ENCODE data around the gene CNOT6.
"Not testable (repeated sequence)": the region's sequence is repeated elsewhere in the genome, so short reads cannot be mapped to it uniquely, and the experiment has no call there.

CNOT6 gene

GRCh38 chr5:180521101-180521500 lies 26.9 kb downstream of the CNOT6 start:
- H3K4me3 ChIP-seq (ENCODE audit: low read depth, low read length): no peak overlapping the region
- DNase-seq (ENCODE audit: low read depth): no peak
- no peak for TF ChIP-seq CTCF (IDR thresholded peaks at IDR 0.05; ENCODE audit: low read depth, low read length, missing control alignments)

GRCh38 chr5:180521591-180521990 lies 27.4 kb downstream of the CNOT6 start:
- no peak overlapping the region for H3K4me3 ChIP-seq (ENCODE audit: low read depth, low read length)
- DNase-seq (ENCODE audit: low read depth): no peak
- TF ChIP-seq CTCF (IDR thresholded peaks at IDR 0.05; ENCODE audit: low read depth, low read length, missing control alignments): no peak

- DNase-seq (ENCODE audit: low read depth): no peak
- TF ChIP-seq CTCF (IDR thresholded peaks at IDR 0.05; ENCODE audit: low read depth, low read length, missing control alignments): no peak
These were observed 28.2 kb downstream of the CNOT6 start for GRCh38 chr5:180522330-180522729.

GRCh38 chr5:180523629-180524466 lies 29.7 kb downstream of the CNOT6 start:
- no peak overlapping the region for H3K4me3 ChIP-seq (ENCODE audit: low read depth, low read length)
- no peak for TF ChIP-seq CTCF (IDR thresholded peaks at IDR 0.05; ENCODE audit: low read depth, low read length, missing control alignments)
- no peak for DNase-seq (ENCODE audit: low read depth)

More at GRCh38 chr5:180522330-180522729, 28.2 kb downstream of the CNOT6 start:
- no peak overlapping the region for H3K4me3 ChIP-seq (ENCODE audit: low read depth, low read length)

GRCh38 chr5:180525399-180525798 lies 31.2 kb downstream of the CNOT6 start:
- no peak for TF ChIP-seq CTCF (IDR thresholded peaks at IDR 0.05; ENCODE audit: low read depth, low read length, missing control alignments)
- no peak for DNase-seq (ENCODE audit: low read depth)
- H3K4me3 ChIP-seq (ENCODE audit: low read depth, low read length): no peak overlapping the region

GRCh38 chr5:180526269-180526668 lies 32.1 kb downstream of the CNOT6 start:
- no peak overlapping the region for H3K4me3 ChIP-seq (ENCODE audit: low read depth, low read length)
- no peak for TF ChIP-seq CTCF (IDR thresholded peaks at IDR 0.05; ENCODE audit: low read depth, low read length, missing control alignments)
- no peak for DNase-seq (ENCODE audit: low read depth)

- no peak overlapping the region for H3K4me3 ChIP-seq (ENCODE audit: low read depth, low read length)
- no peak for DNase-seq (ENCODE audit: low read depth)
- TF ChIP-seq CTCF (IDR thresholded peaks at IDR 0.05; ENCODE audit: low read depth, low read length, missing control alignments): no peak
These were observed 33.5 kb downstream of the CNOT6 start for GRCh38 chr5:180527659-180528058.

- H3K4me3 ChIP-seq (ENCODE audit: low read depth, low read length); DNase-seq (ENCODE audit: low read depth): not testable (repeated sequence)
These were observed 36.9 kb downstream of the CNOT6 start for GRCh38 chr5:180531036-180531585.

Data from GM12864 (cell line).